Heart right ventricle (tissue), 16 donors: ENCODE data around the gene SNRNP40. TPM values are rescaled to one million over a fixed set of nuclear protein-coding genes. Genes with fewer than 3 reads are reported as not detected.

Experiments
- ATAC-seq, 8 donors: fragments of 200-7000 bp; cut with Tn5 transposase; one replicate each; pipeline ENCODE4 v1.9.1; 2020; ENCODE audit warnings: mild to moderate bottlenecking in 8 of 8, moderate library complexity in 8 of 8, moderate number of reproducible peaks in 1 of 8
- DNase-seq, 2 donors: peaks; one replicate each; pipeline ENCODE4 v3.0.0-alpha.2; 2020
- H3K27ac ChIP-seq, 10 donors: fragments of 200-600 bp; sonication (generic) in 2 of 10; one replicate each; pipeline versions ENCODE4 v1.5.0 to v1.8.0; 2020 to 2022; ENCODE audit warnings: mild to moderate bottlenecking in 3 of 10
- H3K27me3 ChIP-seq, 7 donors: fragments of 200-600 bp; one replicate each; pipeline ENCODE4 v1.8.0; 2021 to 2022; ENCODE audit warnings: mild to moderate bottlenecking in 2 of 7
- H3K36me3 ChIP-seq, 9 donors: fragments of 200-600 bp; sonication (generic) in 1 of 9; one replicate each; pipeline versions ENCODE4 v1.5.0 to v1.8.0; 2020 to 2022; ENCODE audit warnings: mild to moderate bottlenecking in 2 of 9
- H3K4me1 ChIP-seq, 9 donors: fragments of 200-600 bp; sonication (generic) in 1 of 9; one replicate each; pipeline versions ENCODE4 v1.5.0 to v1.8.0; 2020 to 2022; ENCODE audit warnings: mild to moderate bottlenecking in 4 of 9
- H3K4me3 ChIP-seq, 10 donors: fragments of 200-600 bp; sonication (generic) in 2 of 10; one replicate each; pipeline versions ENCODE4 v1.5.0 to v1.8.0; 2020 to 2022; ENCODE audit warnings: mild to moderate bottlenecking in 7 of 10, moderate library complexity in 2 of 10
- H3K9me3 ChIP-seq, 11 donors: fragments of 200-600 bp in 10 of 11; sonication (generic) in 2 of 11; one replicate each; pipeline versions ENCODE4 v1.5.0 to v1.8.0; 2013 to 2022; ENCODE audit warnings: mild to moderate bottlenecking in 2 of 11, control low read depth in 1 of 11, moderate library complexity in 1 of 11
- CTCF ChIP-seq, 9 donors: fragments of 200-600 bp; sonication (generic) in 2 of 9; IDR thresholded peaks; one replicate each; pipeline versions ENCODE4 v1.5.0 to v1.8.0; 2021 to 2022; ENCODE audit warnings: antibody characterized with exemption in 9 of 9, mild to moderate bottlenecking in 5 of 9, moderate library complexity in 1 of 9
- WGBS, 2 donors: extraction: QIAGEN DNeasy Blood & Tissue Kit; methylation state at CpG; one replicate each; pipeline ENCODE4 v1.1.7; 2013; ENCODE audit warnings: inconsistent platforms in 1 of 2; 5-methylcytosine and 5-hydroxymethylcytosine counted together
- intact Hi-C, 10 donors: fragments of 100-400 bp; cut with DNase I; formaldehyde crosslinking; loops; one replicate each; pipeline versions ENCODE4 v1.11.1 to v1.14.2; 2022
- polyA plus RNA-seq, 2 donors: library from polyadenylated mRNA; stranded (reverse); fragments of 200-250 nt; gene quantifications; one replicate each; pipeline ENCODE4 v1.2.3, GENCODE V29; 2013
- total RNA-seq, 10 donors: library from RNA; stranded (reverse); fragmentation: NEBNext Ultra II Directional in 3 of 10; extraction: Animal tissue kit (Norgen Biotek cat#: 25700) in 3 of 10; gene quantifications; one replicate each; pipeline versions ENCODE4 v1.2.1 to v1.2.4, GENCODE V29; 2021 to 2023
- donor health status: Arrhythmogenic right ventricular cardiomyopathy.
- donor health status: ischemic (EF 13 %, LVEDD 7.1; RV severe dilation, severe dysfunction).
- donor health status: healthy with polysubstance abuse.
- donor health status: DM: no; HTN: yes; CAD: no.
- donor health status: DM: no; HTN: no; CAD: no.
- donor health status: ischemic (EF 25% LVEDD 6.9; RV normal size, moderate dysfunction).
- donor health status: ischemic (EF 25% LVEDD 5.7; RV mildly dilated, moderate dysfunction).
- donor health status: healthy.
- donor health status: DM: yes; HTN: yes; CAD: no.
- donor health status: Ischemic cardiomyopathy.
- donor health status: ischemic (EF 35%, LVEDD 5.7; RV mildly dilated, moderate dysfunction).
- donor health status: nonischemic (EF 11% LVEDD 7.7; RV severe dilation, severe dysfunction).
- donor health status: DM: yes; HTN: yes; CAD: no.
- donor health status: PGD.
- donor health status: ischemic (EF 29% LVEDD 5.4; RV normal size, mild dysfunction).
- donor health status: nonischemic (EF 23%, LVEDD 6.1; RV moderate dilation, normal function).

SNRNP40 gene
- total and polyA plus RNA-seq, 12 donors: 9.7 to 25.3 (median 18.2) TPM

DNA sequence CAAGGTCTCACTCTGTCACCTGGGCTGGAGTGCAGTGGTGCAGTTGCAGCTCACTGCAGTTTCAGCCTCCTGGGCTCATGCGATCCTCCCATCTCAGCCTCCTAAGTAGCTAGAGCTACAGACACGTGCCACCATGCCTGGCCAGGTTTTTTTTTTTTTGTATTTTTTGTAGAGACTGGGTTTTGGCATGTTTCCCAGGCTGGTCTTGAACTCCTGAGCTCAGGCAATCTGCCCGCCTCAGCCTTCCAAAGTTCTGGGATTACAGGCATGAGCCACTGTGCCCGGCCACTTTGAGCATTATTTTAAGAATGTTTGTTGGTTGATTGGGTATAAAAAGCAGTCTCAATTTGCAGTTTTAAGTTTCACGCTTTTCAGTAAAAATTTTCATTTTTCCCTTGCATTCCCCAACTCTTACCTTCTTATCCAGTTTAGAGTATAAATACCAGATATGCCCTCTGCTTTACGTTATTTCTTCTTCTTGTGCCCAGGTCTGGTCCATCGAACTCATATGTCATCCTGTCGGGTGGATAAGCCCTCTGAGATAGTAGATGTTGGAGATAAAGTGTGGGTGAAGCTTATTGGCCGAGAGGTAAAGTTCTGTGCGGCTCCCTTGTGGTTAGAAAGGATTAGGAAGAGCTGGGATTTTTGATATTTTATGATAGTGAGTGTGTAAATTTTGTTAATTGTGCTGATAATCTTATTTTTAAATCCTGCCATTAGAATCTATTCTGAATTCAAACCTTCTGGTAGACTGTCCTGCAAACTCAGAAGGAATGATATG lies 40.3 kb upstream of the SNRNP40 start:
- DNase-seq (no peak), ATAC-seq (no peak)
- intact Hi-C loops: loop anchor here in 6 of 10 donors (5.0 to 10.0 kb wide), 4 partner anchors 88 to 155 kb away; no protein-coding TSS in a partner anchor
- Histone ChIP-seq H3K27me3 (no peaks in the 10 kb centered on the region), H3K36me3 (peaks cover 0 to 50% (median 17%) of the 10 kb centered on the region in 9 donors), H3K4me3 (no peak overlapping the region), H3K4me1 (no peaks in the 10 kb centered on the region), H3K27ac (no peak overlapping the region), H3K9me3 (no peaks in the 10 kb centered on the region)
- 83 to 84% methylated on average over 10 of the region's 10 CpGs for WGBS, 2 donors
- TF ChIP-seq CTCF (IDR thresholded peaks at IDR 0.05): no peak

- TF ChIP-seq CTCF (IDR thresholded peaks at IDR 0.05): peak in 8 of 9 donors; percentile 14 to 61 (median 48)
- H3K27me3 ChIP-seq: no peaks in the 10 kb centered on the region
Observed at GRCh38 chr1:31335007-31335406, 38.4 kb upstream of the SNRNP40 start.

DNA sequence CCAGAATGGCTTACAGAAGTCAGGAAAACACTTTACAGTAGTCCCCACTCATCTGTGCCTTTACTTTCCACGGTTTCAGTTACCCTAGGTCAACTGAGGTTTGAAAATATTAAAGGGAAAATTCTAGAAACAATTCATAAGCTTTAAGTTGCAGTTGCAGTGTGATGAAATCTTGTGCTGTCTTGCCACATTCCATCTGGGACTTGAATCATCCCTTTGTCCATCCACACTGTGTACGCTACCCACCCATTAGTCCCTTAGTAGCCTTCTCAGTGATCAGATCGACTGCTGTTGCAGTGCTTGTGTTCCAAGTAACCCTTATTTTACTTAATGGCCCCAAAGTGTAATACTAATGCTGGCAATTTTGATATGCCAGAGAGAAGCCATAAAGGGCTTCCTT lies 30.8 kb upstream of the SNRNP40 start:
- peaks cover 0 to 40% (median 3%) of the 10 kb centered on the region in 9 donors for H3K36me3 ChIP-seq
- H3K27me3 ChIP-seq: no peaks in the 10 kb centered on the region
- TF ChIP-seq CTCF (IDR thresholded peaks at IDR 0.05): no peak
- no peak overlapping the region for H3K4me3 ChIP-seq
- ATAC-seq: no peak
- WGBS, 2 donors: 84 to 85% methylated on average over 3 of the region's 3 CpGs
- intact Hi-C loops: loop anchor here in 1 of 10 donors (10.0 kb wide), 1 partner anchor 227 kb away; no protein-coding TSS in a partner anchor
- peaks cover 0 to 9% (median 0%) of the 10 kb centered on the region in 9 donors for H3K4me1 ChIP-seq
- no peak for DNase-seq
- no peaks in the 10 kb centered on the region for H3K9me3 ChIP-seq
- no peak overlapping the region for H3K27ac ChIP-seq

More at GRCh38 chr1:31335007-31335406, 38.4 kb upstream of the SNRNP40 start:
- DNase-seq (no peak), ATAC-seq (no peak)
- Histone ChIP-seq H3K4me3 (no peak overlapping the region), H3K4me1 (no peaks in the 10 kb centered on the region), H3K27ac (no peak overlapping the region), H3K9me3 (no peaks in the 10 kb centered on the region), H3K36me3 (peaks cover 0 to 44% (median 17%) of the 10 kb centered on the region in 9 donors)
- intact Hi-C loops: loop anchor here in 9 of 10 donors (2.0 to 10.0 kb wide), 6 partner anchors 90 to 153 kb away; no protein-coding TSS in a partner anchor

GRCh38 chr1:31326461-31326860 lies 29.9 kb upstream of the SNRNP40 start:
- Histone ChIP-seq H3K27me3 (no peaks in the 10 kb centered on the region), H3K4me1 (peaks cover 0 to 9% (median 0%) of the 10 kb centered on the region in 9 donors), H3K27ac (no peak overlapping the region), H3K36me3 (peaks cover 0 to 41% (median 0%) of the 10 kb centered on the region in 9 donors), H3K9me3 (no peaks in the 10 kb centered on the region), H3K4me3 (no peak overlapping the region)
- WGBS, 2 donors: 89 to 90% methylated on average over 1 of the region's 1 CpG
- ATAC-seq (no peak), DNase-seq (no peak)
- intact Hi-C loops: loop anchor here in 1 of 10 donors (10.0 kb wide), 1 partner anchor 228 kb away; no protein-coding TSS in a partner anchor
- TF ChIP-seq CTCF (IDR thresholded peaks at IDR 0.05): no peak
